Immature natural killer cell (primary cell): ENCODE results near the gene ACHE. TPM values are rescaled to one million over a fixed set of nuclear protein-coding genes. Genes with fewer than 3 reads are reported as not detected.
A peak's percentile ranks its signal among the peaks of the same experiment; 100 is the strongest.

Experiments used
- DNase-seq, 3 donors: peaks; one replicate each; pipeline ENCODE4 v3.0.0; 2022; ENCODE audit warnings: mixed read lengths in 1 of 3
- H3K27ac Mint-ChIP-seq, 6 donors: one replicate each; pipeline ENCODE4 v1.8.0; 2020; ENCODE audit warnings: mixed read lengths in 6 of 6, mild to moderate bottlenecking in 5 of 6, inconsistent platforms in 4 of 6, moderate library complexity in 3 of 6
- H3K27me3 Mint-ChIP-seq, 3 donors: one replicate each; pipeline ENCODE4 v1.8.0; 2020 to 2021; ENCODE audit warnings: low read depth in 3 of 3, mild to moderate bottlenecking in 3 of 3, mixed read lengths in 3 of 3, moderate library complexity in 3 of 3, inconsistent platforms in 1 of 3
- H3K36me3 Mint-ChIP-seq, 3 donors: one replicate each; pipeline ENCODE4 v1.8.0; 2020; ENCODE audit warnings: mixed read lengths in 3 of 3, inconsistent platforms in 2 of 3, mild to moderate bottlenecking in 2 of 3
- H3K4me1 Mint-ChIP-seq, 2 donors: one replicate each; pipeline ENCODE4 v1.8.0; 2020; ENCODE audit warnings: inconsistent platforms in 2 of 2, mild to moderate bottlenecking in 2 of 2, mixed read lengths in 2 of 2, moderate library complexity in 1 of 2
- H3K4me3 Mint-ChIP-seq, 5 donors: one replicate each; pipeline ENCODE4 v1.8.0; 2020; ENCODE audit warnings: mild to moderate bottlenecking in 5 of 5, mixed read lengths in 5 of 5, inconsistent platforms in 3 of 5, moderate library complexity in 3 of 5
- H3K9me3 Mint-ChIP-seq, 6 donors: one replicate each; pipeline ENCODE4 v1.8.0; 2020; ENCODE audit warnings: mild to moderate bottlenecking in 6 of 6, mixed read lengths in 6 of 6, inconsistent platforms in 4 of 6, moderate library complexity in 3 of 6
- polyA plus RNA-seq, 3 donors: library from polyadenylated mRNA; unstranded; fragments of 300-500 nt; fragmentation: Illumina TruSeq; gene quantifications; one replicate each; pipeline ENCODE4 v1.2.3, GENCODE V29; 2021

Gene ACHE
- polyA plus RNA-seq, 3 donors from 2014 or later: not detected

DNA sequence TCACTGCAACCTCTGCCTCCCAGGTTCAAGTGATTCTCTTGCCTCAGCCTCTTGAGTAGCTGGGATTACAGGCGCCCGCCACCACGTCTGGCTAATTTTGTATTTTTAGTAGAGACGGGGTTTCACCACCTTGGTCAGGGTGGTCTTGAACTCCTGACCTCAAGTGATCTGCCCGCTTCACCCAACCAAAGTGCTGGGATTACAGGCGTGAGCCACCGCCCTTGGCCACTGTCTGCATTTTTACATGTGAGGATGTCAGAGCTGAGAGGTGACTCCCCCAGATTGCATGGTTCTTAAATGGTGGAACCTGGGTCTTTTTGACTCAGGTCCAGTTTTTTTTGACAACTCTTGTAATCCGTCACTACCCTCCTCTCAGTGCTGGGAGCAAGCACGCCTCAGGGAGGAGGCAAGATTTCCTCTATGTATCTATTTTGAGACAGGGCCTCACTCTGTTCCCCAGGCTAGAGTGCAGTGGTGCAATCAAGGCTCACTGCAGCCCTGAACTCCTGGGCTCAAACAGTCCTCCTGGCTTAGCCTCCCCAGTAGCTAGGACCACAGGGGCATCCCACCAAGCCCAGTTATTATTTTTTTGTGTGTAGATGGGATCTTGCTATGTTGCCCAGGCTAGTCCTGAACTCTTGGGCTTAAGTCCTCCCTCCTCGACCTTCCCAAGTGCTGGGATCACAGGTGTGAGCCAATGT, 21.9 kb downstream of the ACHE start:
- Mint-ChIP-seq H3K4me1 (peaks cover 38 to 43% of the 10 kb centered on the region in 2 donors), H3K27ac (peak overlapping the region; percentile 91 to 98 (median 96)), H3K27me3 (peaks cover 10 to 16% (median 12%) of the 10 kb centered on the region in 3 donors), H3K36me3 (peaks cover 4 to 15% (median 5%) of the 10 kb centered on the region in 3 donors), H3K9me3 (no peaks in the 10 kb centered on the region), H3K4me3 (peak overlapping the region; percentile 49 to 99 (median 97))
- DNase-seq: no peak

DNA sequence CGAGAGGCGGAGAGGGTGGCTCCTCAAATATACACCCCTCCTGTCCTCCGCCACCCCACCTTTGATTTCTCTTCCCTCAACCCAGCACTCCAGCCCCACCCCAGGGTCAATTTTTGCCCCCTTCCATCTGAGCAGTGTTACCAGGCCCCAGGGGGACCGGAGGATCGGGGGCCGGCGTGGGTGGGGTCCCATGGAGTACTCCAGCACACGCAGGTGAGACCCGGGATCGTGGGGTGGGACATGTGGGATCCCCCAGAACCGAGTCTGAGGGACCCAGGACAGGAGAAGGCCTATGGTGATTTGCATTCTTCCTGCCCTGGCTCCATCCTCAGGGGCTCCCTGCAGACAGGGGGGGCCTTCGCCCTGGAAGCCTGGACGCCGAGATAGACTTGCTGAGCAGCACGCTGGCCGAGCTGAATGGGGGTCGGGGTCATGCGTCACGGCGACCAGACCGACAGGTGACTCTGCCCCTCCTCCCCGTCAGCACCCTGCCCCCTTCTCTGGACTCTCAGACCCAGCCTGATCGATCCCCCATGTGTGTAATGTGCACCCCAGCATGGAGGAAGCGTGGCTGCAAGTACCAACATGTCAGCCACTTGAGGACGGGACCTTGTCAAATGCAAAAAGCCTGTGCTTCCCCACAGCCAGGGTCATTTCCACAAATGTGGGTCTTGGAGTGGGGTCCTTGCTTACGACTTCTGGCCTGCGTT, 27.8 kb downstream of the ACHE start:
- no peak overlapping the region for H3K4me3 Mint-ChIP-seq
- peaks cover 7 to 12% (median 8%) of the 10 kb centered on the region in 3 donors for H3K36me3 Mint-ChIP-seq
- H3K27me3 Mint-ChIP-seq: peaks cover 0 to 2% (median 0%) of the 10 kb centered on the region in 3 donors
- H3K4me1 Mint-ChIP-seq: peaks cover 0 to 2% of the 10 kb centered on the region in 2 donors
- no peak for DNase-seq
- no peaks in the 10 kb centered on the region for H3K9me3 Mint-ChIP-seq
- no peak overlapping the region for H3K27ac Mint-ChIP-seq

DNA sequence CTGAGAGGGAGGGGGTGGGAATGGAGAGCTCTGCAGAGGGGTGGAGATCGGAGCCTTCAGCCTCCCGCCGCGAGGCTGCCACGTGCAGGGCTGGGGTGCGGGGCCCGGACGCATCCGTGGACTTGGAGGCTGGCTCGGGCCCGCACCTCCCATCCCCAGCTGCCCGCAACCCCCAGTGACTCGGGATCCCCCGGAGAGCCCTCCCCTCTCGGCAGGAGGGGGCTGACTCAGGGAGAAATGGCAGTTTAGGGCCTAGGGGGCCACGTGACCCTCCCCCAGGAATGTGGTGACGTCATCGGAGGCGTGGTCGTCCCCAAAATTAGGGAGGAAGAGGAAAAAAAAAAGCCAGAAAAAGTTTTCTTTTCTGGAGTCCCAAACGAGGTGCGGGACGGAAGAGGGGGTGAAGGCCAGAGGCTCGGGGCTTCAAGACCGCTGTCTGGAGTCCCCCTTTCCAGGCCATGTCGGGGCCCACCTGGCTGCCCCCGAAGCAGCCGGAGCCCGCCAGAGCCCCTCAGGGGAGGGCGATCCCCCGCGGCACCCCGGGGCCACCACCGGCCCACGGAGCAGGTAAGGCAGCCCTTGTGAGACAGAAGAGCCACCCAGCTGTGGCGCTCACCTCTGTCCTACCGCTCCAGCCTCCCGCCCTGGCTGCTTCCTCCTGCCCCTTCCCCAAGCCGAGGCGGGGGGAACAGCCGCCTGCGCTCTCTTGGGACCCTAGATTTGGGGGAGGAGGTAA, 28.5 kb downstream of the ACHE start, which contains the start of gene TRIP6:
Gene TRIP6, plus strand, starts transcription at position 348 of the 736 bp plus-strand sequence. Its CDS starts 111 bp downstream, at position 459.
- peaks cover 0 to 2% of the 10 kb centered on the region in 2 donors for H3K4me1 Mint-ChIP-seq
- DNase-seq: no peak

DNA sequence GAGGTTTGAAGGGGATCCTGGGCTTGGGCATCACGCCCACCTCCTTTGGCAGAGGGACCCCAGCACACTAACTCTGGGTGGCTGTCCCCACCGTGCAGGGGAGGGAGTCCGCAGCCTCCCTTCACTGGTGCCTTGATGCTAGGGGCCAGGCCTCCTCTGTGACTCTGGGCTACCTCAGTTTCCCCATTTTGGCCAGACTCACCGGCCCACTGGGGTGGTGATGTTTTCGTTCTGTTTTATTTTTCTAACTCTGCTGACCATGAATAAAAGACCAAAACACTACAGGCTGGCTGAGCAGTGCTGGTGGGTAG, 29.0 kb downstream of the ACHE start:
- H3K27me3 Mint-ChIP-seq: peaks cover 0 to 4% (median 2%) of the 10 kb centered on the region in 3 donors
- H3K27ac Mint-ChIP-seq: no peak overlapping the region
- no peaks in the 10 kb centered on the region for H3K9me3 Mint-ChIP-seq
- no peak for DNase-seq
- no peak overlapping the region for H3K4me3 Mint-ChIP-seq
- peaks cover 0 to 2% of the 10 kb centered on the region in 2 donors for H3K4me1 Mint-ChIP-seq
- peaks cover 12 to 14% (median 12%) of the 10 kb centered on the region in 3 donors for H3K36me3 Mint-ChIP-seq

More for the DNA sequence above, 28.5 kb downstream of the ACHE start, which contains the start of gene TRIP6:
- H3K4me3 Mint-ChIP-seq: peak within 1 kb of the TSS in 1 of 5 donors; percentile 13
- peaks cover 12 to 14% (median 13%) of the 10 kb centered on the region in 3 donors for H3K36me3 Mint-ChIP-seq
- no peaks in the 10 kb centered on the region for H3K9me3 Mint-ChIP-seq
- H3K27me3 Mint-ChIP-seq: peaks cover 0 to 4% (median 2%) of the 10 kb centered on the region in 3 donors
- no peak within 1 kb of the TSS for H3K27ac Mint-ChIP-seq

DNA sequence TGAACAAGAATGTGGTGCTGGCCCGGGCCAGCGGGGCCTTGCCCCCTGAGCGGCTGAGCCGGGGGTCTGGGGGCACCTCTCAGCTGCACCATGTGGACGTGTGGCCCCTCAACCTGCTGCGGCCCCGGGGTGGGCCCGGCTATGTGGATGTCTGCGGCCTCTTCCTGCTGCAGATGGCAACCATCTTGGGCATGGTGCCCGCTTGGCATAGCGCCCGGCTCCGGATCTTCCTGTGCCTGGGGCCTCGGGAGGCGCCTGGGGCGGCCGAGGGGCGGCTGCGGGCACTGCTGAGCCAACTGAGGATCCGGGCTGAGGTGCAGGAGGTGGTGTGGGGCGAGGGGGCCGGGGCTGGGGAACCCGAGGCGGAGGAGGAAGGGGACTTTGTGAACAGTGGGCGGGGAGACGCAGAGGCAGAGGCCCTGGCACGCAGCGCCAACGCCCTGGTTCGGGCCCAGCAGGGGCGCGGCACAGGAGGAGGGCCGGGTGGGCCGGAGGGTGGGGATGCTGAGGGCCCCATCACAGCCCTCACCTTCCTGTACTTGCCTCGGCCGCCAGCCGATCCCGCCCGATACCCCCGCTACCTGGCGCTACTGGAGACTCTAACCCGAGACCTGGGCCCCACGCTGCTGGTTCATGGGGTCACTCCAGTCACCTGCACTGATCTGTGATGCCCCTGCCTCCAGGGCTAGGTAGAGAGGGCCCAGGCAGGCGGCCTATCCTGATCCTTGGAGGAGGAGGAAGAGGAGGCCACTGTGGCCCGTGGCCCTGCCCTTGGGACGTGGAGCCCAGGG, 29.6 kb downstream of the ACHE start:
- no peak overlapping the region for H3K4me3 Mint-ChIP-seq
- no peak for DNase-seq
- H3K9me3 Mint-ChIP-seq: no peaks in the 10 kb centered on the region
- peaks cover 12 to 14% (median 12%) of the 10 kb centered on the region in 3 donors for H3K36me3 Mint-ChIP-seq
- H3K27ac Mint-ChIP-seq: no peak overlapping the region
- H3K4me1 Mint-ChIP-seq: peaks cover 0 to 2% of the 10 kb centered on the region in 2 donors
- peaks cover 0 to 4% (median 2%) of the 10 kb centered on the region in 3 donors for H3K27me3 Mint-ChIP-seq

DNA sequence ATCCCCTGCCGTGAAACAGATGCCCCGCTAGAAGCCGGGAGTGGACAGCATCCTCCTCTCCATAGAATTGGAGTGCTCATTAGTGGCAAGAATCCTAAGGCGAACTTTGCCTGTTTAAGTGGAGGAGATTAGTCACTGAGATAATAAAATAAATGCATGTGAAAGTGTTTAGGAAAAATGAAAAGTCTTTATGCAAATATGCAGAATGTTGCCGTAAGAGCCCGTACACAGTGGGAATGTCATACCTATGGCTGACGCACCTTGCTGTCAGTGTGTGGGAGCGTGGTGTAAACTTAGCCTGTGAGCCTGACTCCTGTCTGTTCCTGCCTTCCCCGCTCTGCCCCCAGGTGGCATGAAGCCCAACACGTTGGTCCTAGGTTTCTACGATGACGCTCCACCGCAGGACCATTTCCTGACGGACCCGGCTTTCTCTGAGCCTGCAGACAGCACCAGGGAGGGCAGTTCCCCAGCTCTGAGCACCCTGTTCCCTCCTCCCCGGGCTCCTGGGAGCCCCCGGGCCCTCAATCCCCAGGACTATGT, 30.2 kb downstream of the ACHE start:
- Mint-ChIP-seq H3K9me3 (no peaks in the 10 kb centered on the region), H3K36me3 (peaks cover 15 to 18% (median 18%) of the 10 kb centered on the region in 3 donors), H3K27me3 (peaks cover 0 to 4% (median 4%) of the 10 kb centered on the region in 3 donors), H3K27ac (peak overlapping the region in 1 of 6 donors; percentile 34), H3K4me1 (peaks cover 0 to 2% of the 10 kb centered on the region in 2 donors), H3K4me3 (no peak overlapping the region)
- no peak for DNase-seq

DNA sequence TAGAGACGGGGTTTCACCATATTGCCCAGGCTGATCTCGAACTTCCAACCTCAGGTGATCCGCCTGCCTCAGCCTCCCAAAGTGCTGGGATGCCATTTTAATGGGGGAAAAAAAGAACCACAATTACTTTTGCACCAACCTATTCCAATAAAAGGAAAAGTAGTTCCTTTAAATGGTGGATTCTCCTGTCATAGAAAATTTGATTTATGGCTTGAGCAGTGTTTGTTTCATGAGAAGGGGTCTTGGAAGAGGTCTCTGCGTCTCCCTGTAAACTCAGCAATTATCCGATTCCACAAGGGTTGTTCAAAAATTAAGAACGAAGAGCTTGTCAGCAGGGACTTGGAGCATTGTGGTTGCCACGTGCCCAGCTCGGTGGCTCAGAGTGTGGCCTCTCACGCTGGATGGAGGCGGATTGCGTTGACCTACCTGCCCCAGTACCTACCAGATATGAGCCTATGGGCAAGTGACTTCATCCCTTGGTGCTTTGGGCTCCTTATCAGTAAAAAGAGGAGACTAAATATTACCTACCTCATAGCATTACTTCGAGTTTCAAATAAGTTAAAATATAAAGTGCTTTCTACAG, 31.3 kb downstream of the ACHE start:
- H3K27ac Mint-ChIP-seq: no peak overlapping the region
- DNase-seq: no peak
- no peak overlapping the region for H3K4me3 Mint-ChIP-seq
- H3K9me3 Mint-ChIP-seq: no peaks in the 10 kb centered on the region
- H3K36me3 Mint-ChIP-seq: peaks cover 17 to 27% (median 25%) of the 10 kb centered on the region in 3 donors
- H3K4me1 Mint-ChIP-seq: peaks cover 0 to 2% of the 10 kb centered on the region in 2 donors
- peaks cover 0 to 4% (median 4%) of the 10 kb centered on the region in 3 donors for H3K27me3 Mint-ChIP-seq

DNA sequence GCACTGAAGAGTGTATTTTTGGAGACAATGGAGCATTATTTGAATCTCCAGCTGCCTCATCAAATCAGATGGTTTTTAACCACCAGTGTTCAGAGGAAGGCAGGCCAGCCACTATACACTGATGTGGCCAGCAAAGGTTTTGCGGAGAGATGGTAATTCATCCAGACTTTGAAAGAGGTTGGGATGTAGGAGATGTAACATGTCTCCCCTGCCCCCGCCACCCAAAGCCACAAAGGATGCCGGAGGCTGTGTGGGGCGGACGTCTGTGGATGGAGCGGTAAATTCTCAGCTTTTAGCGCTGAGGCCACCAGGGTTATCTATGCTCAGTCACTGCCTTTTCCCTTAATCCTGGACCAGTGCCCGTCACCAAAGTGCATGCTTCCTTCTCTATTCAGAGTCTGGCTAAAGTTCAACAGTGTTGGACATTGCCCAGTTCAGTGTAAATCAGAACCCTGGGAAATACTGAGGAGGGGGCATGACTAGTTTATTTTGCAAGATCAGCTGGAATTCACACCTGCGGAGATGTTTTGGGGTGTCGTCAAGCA, 32.2 kb downstream of the ACHE start:
- DNase-seq: no peak
- Mint-ChIP-seq H3K4me1 (peaks cover 0 to 2% of the 10 kb centered on the region in 2 donors), H3K27ac (peak overlapping the region in 1 of 6 donors; percentile 29), H3K9me3 (no peaks in the 10 kb centered on the region), H3K27me3 (peaks cover 0 to 4% (median 4%) of the 10 kb centered on the region in 3 donors), H3K36me3 (peaks cover 17 to 27% (median 25%) of the 10 kb centered on the region in 3 donors), H3K4me3 (no peak overlapping the region)

DNA sequence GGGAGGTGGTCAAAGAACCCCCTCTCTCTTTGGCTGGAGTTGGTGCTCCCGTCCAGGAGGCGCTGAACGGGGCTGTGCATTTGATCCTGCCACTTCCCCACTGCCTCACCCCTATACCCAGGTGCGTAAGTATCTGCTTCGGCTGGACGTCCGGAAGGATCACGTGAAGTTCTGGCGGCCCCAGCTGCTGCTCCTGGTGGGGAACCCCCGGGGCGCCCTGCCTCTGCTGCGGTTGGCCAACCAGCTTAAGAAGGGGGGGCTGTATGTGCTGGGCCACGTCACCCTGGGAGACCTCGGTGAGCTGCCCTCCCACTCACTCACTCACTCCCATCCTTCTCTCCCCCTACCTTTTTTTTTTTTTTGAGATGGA, 34.1 kb downstream of the ACHE start:
- H3K27me3 Mint-ChIP-seq: peaks cover 0 to 4% (median 4%) of the 10 kb centered on the region in 3 donors
- no peaks in the 10 kb centered on the region for H3K4me1 Mint-ChIP-seq
- H3K27ac Mint-ChIP-seq: no peak overlapping the region
- DNase-seq: no peak
- no peaks in the 10 kb centered on the region for H3K9me3 Mint-ChIP-seq
- no peak overlapping the region for H3K4me3 Mint-ChIP-seq
- peaks cover 17 to 31% (median 25%) of the 10 kb centered on the region in 3 donors for H3K36me3 Mint-ChIP-seq

DNA sequence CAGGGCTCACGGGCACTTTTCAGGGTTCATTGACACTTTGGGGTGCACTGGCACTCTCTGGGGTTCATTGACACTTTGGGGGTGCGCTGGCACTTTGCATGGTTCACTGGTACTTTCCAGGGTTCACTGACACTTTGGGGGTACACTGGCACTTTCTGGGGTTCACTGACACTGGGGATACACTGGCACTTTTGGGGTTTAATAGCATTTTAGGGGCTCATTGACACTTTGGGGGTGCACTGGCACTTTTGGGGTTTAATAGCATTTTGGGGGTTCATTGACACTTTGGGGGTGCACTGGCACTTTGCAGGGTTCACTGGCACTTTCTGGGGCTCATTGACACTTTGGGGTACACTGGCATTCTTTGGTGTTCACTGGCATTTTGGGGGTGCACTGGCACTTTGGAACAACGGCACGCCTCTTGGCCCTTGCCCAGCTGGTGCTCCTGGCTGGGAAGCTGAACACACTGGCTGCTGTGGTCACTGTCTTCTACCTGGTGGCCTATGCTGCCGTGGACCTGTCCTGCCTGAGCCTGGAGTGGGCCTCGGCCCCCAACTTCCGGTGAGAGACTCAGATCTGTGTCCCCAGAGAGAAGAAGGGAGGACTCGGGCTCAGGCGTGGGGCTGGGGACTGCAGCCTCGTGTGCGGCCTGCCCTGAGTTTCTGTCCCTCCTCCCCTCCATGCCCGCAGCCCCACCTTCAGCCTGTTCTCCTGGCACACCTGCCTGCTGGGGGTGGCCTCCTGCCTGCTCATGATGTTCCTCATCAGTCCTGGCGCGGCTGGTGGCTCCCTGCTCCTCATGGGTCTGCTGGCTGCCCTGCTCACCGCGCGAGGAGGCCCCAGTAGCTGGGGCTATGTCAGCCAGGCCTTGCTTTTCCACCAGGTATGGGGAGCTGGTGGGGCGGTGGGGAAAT, 34.7 kb downstream of the ACHE start:
- no peak overlapping the region for H3K27ac Mint-ChIP-seq
- H3K36me3 Mint-ChIP-seq: peaks cover 17 to 31% (median 25%) of the 10 kb centered on the region in 3 donors
- no peaks in the 10 kb centered on the region for H3K4me1 Mint-ChIP-seq
- DNase-seq: no peak
- H3K9me3 Mint-ChIP-seq: no peaks in the 10 kb centered on the region
- H3K27me3 Mint-ChIP-seq: peaks cover 0 to 4% (median 4%) of the 10 kb centered on the region in 3 donors
- H3K4me3 Mint-ChIP-seq: no peak overlapping the region

DNA sequence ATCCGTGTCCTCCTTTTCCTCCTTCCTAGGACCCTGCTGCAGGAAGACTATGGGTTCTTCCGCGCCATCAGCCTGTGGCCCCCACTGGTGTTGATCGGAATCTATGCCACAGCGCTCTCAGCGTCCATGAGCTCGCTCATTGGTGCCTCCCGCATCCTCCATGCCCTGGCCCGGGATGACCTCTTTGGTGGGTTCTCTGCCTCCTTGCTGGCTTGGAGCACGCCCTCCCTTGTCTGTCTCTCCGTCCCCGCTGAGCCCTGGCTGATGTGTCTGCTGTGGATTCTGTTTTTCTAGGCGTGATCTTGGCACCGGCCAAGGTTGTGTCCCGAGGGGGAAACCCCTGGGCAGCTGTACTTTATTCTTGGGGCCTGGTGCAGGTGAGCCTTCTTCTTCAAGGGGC, 35.8 kb downstream of the ACHE start:
- Mint-ChIP-seq H3K9me3 (no peaks in the 10 kb centered on the region), H3K4me3 (no peak overlapping the region), H3K27ac (peak overlapping the region in 1 of 6 donors; percentile 45), H3K36me3 (peaks cover 14 to 31% (median 25%) of the 10 kb centered on the region in 3 donors), H3K4me1 (peaks cover 0 to 8% of the 10 kb centered on the region in 2 donors), H3K27me3 (peaks cover 0 to 4% (median 4%) of the 10 kb centered on the region in 3 donors)
- DNase-seq: no peak
